HEK293 (cell line): ENCODE results near the gene MC5R.

Experiments used
- CTCF ChIA-PET: fragments of 350-600 bp; formaldehyde crosslinking; extraction: SDS; loops from one replicate; lab custom pipeline; 2021; ENCODE audit warnings: antibody characterized with exemption; lab: Yijun Ruan, JAX
- POLR2A ChIA-PET: fragments of 300-600 bp; formaldehyde crosslinking; extraction: SDS; loops from one replicate; lab custom pipeline; 2020; ENCODE audit warnings: antibody characterized with exemption, inconsistent platforms; lab: Yijun Ruan, JAX
- H3K27ac ChIP-seq: fragments of 200-500 bp; sonication (Bioruptor generic); 2 replicates; pipeline ENCODE4 v1.5.1; 2014; ENCODE audit warnings: low read depth, low read length, control low read depth, inconsistent platforms; ENCODE audit errors: extremely low read depth
- H3K36me3 ChIP-seq, 2 experiments: fragments of 200-500 bp in 1 of 2; sonication (Bioruptor generic) in 1 of 2; 1 replicate in 1 of 2; 2 replicates in 1 of 2; pipeline ENCODE4 v1.5.1; 2014 to 2017; ENCODE audit warnings: inconsistent platforms in 2 of 2, low read length in 2 of 2; ENCODE audit not compliant: control insufficient read depth in 2 of 2, insufficient read depth in 1 of 2
- H3K4me1 ChIP-seq: fragments of 200-500 bp; sonication (Bioruptor generic); 2 replicates; pipeline ENCODE4 v1.5.1; 2014; ENCODE audit warnings: mild to moderate bottlenecking, low read length, inconsistent platforms; ENCODE audit not compliant: control insufficient read depth, insufficient read depth
- H3K4me3 ChIP-seq: 2 replicates; pipeline ENCODE4 v1.5.1; 2011; ENCODE audit warnings: low read depth, mild to moderate bottlenecking, control low read depth, low read length, moderate library complexity
- H3K9me3 ChIP-seq: fragments of 200-500 bp; sonication (Bioruptor generic); 2 replicates; pipeline ENCODE4 v1.5.1; 2014; ENCODE audit warnings: low read depth, low read length, inconsistent platforms; ENCODE audit not compliant: control insufficient read depth, insufficient read depth
- ATF2 ChIP-seq: fragments of 450-650 bp; formaldehyde crosslinking; IDR thresholded peaks from 2 replicates; pipeline ENCODE4 v1.5.1; 2016; ENCODE audit warnings: missing biosample characterization, missing genetic modification characterization, low read depth
- KLF16 ChIP-seq: fragments of 450-650 bp; formaldehyde crosslinking; IDR thresholded peaks from 2 replicates; pipeline ENCODE4 v1.5.1; 2017; ENCODE audit warnings: missing biosample characterization, missing genetic modification characterization
- TCF7L2 ChIP-seq: IDR thresholded peaks from 2 replicates; pipeline ENCODE4 v1.6.1; 2011; ENCODE audit warnings: low read depth, mild to moderate bottlenecking, inconsistent platforms, low read length, moderate library complexity, borderline replicate concordance
- YY1 ChIP-seq: fragments of 450-650 bp; formaldehyde crosslinking; IDR thresholded peaks from 2 replicates; pipeline ENCODE4 v1.5.1; 2018; ENCODE audit warnings: missing biosample characterization, missing genetic modification characterization
- ZNF140 ChIP-seq: fragments of 450-650 bp; formaldehyde crosslinking; IDR thresholded peaks from 2 replicates; pipeline ENCODE4 v1.5.1; 2016; ENCODE audit warnings: missing biosample characterization, missing genetic modification characterization
- ZNF184 ChIP-seq: fragments of 450-650 bp; IDR thresholded peaks from 2 replicates; pipeline ENCODE4 v1.5.1; 2018; ENCODE audit warnings: missing biosample characterization, mild to moderate bottlenecking, missing genetic modification characterization
- ZNF2 ChIP-seq: fragments of 450-650 bp; formaldehyde crosslinking; IDR thresholded peaks from 2 replicates; pipeline ENCODE4 v1.5.1; 2016; ENCODE audit warnings: missing biosample characterization, missing genetic modification characterization
- ZNF211 ChIP-seq: fragments of 450-650 bp; formaldehyde crosslinking; IDR thresholded peaks from 2 replicates; pipeline ENCODE4 v1.5.1; 2016; ENCODE audit warnings: low read depth, missing biosample characterization, missing genetic modification characterization
- ZNF221 ChIP-seq: fragments of 450-650 bp; formaldehyde crosslinking; IDR thresholded peaks from 2 replicates; pipeline ENCODE4 v1.5.1; 2017; ENCODE audit warnings: missing biosample characterization, missing genetic modification characterization, borderline replicate concordance
- ZNF362 ChIP-seq: fragments of 450-650 bp; formaldehyde crosslinking; IDR thresholded peaks from 2 replicates; pipeline ENCODE4 v1.5.1; 2016; ENCODE audit warnings: missing biosample characterization, missing genetic modification characterization
- ZNF366 ChIP-seq: fragments of 450-650 bp; formaldehyde crosslinking; conservative IDR thresholded peaks from 2 replicates; pipeline ENCODE4 v1.5.1; 2016; ENCODE audit warnings: missing biosample characterization, missing genetic modification characterization
- ZNF48 ChIP-seq: fragments of 450-650 bp; formaldehyde crosslinking; IDR thresholded peaks from 2 replicates; pipeline ENCODE4 v1.5.1; 2016; ENCODE audit warnings: missing biosample characterization, missing genetic modification characterization
- ZNF501 ChIP-seq: fragments of 450-650 bp; formaldehyde crosslinking; IDR thresholded peaks from 2 replicates; pipeline ENCODE4 v1.5.1; 2016; ENCODE audit warnings: missing biosample characterization, missing genetic modification characterization
- ZNF510 ChIP-seq: fragments of 450-650 bp; formaldehyde crosslinking; IDR thresholded peaks from 2 replicates; pipeline ENCODE4 v1.5.1; 2018; ENCODE audit warnings: mild to moderate bottlenecking, missing genetic modification characterization, missing biosample characterization; ENCODE audit not compliant: insufficient replicate concordance
- ZNF660 ChIP-seq: fragments of 450-650 bp; IDR thresholded peaks from 2 replicates; pipeline ENCODE4 v1.5.1; 2018; ENCODE audit warnings: missing biosample characterization, mild to moderate bottlenecking, missing genetic modification characterization
- ZNF792 ChIP-seq: fragments of 450-650 bp; formaldehyde crosslinking; IDR thresholded peaks from 2 replicates; pipeline ENCODE4 v1.5.1; 2016; ENCODE audit warnings: missing biosample characterization, missing genetic modification characterization
- ZSCAN18 ChIP-seq: fragments of 450-650 bp; formaldehyde crosslinking; IDR thresholded peaks from 2 replicates; pipeline ENCODE4 v1.5.1; 2016; ENCODE audit warnings: missing biosample characterization, missing genetic modification characterization
- TF ChIP-seq, protein P1 (sequence below): fragments of 450-650 bp; formaldehyde crosslinking; IDR thresholded peaks from 2 replicates; pipeline ENCODE4 v1.5.1; 2016; ENCODE audit warnings: missing biosample characterization, missing genetic modification characterization
- TF ChIP-seq, protein P2 (sequence below): fragments of 450-650 bp; formaldehyde crosslinking; IDR thresholded peaks from 2 replicates; pipeline ENCODE4 v1.5.1; 2017; ENCODE audit warnings: missing biosample characterization, missing genetic modification characterization

MC5R gene

DNA sequence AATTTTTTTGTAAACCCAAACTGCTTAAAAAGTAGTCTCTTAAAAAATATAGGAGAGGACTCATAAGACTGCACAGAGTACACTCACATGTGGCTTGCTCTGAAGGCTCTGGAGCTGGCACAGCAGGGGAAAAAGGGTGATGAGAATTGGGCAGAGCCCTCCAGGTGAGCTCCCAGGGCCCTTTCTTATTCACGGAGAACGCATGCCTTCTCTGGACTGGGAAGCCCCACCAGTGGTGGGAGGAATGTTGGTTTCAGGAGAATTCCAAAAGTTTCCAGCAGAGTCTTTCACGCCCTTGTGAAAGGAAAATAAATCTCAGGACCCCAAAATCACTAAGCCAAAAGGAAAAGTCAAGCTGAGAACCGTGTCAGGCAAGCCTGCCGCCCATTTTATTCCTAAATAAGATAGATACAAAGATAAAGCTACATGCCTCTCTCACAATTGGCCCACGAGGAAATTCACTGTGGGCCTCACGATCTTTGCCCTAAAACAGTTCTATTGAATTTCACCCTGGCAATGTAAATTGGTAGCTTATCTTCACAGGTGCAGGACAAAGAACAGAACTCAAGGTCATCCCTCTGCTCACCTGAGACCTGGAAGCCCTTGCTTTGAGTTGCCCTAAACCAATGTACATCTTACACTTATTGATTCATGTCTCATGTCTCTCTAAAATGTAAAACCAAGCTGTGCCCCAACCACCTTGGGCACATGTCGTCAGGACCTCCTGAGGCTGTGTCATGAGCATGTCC lies 15.5 kb upstream of the MC5R start:
- ChIA-PET POLR2A (no interaction called here), CTCF (interaction anchor here (1.2 to 9.9 kb wide), 2 partner anchors 15 to 278 kb away, joined by 3 to 187 read pairs; partner anchors contain the start of gene MC5R)
- H3K4me3 ChIP-seq = no peak overlapping the region

DNA sequence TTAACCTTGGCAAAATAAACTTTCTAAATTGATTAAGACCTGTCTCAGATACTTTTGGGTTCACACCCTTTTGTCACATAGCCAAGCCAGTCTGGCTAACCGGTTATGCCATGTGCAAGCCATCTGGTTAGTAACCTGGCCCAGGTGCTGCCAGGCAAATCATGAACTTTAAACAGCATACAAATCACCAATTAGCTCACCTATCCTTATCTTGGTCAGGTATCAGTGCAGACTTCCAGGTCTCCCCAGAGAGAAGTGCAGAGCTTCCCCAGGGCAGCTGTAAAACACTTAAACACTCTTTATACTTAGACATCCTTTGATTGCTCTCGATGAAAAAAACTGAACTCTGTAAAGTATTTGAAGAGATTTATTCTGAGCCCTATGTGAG lies 14.9 kb upstream of the MC5R start:
- H3K4me1 ChIP-seq = no peaks in the 10 kb centered on the region
- H3K9me3 ChIP-seq = no peaks in the 10 kb centered on the region
- H3K36me3 ChIP-seq = no peaks in the 10 kb centered on the region
- H3K27ac ChIP-seq = no peak overlapping the region
- TF ChIP-seq, protein P1, sequence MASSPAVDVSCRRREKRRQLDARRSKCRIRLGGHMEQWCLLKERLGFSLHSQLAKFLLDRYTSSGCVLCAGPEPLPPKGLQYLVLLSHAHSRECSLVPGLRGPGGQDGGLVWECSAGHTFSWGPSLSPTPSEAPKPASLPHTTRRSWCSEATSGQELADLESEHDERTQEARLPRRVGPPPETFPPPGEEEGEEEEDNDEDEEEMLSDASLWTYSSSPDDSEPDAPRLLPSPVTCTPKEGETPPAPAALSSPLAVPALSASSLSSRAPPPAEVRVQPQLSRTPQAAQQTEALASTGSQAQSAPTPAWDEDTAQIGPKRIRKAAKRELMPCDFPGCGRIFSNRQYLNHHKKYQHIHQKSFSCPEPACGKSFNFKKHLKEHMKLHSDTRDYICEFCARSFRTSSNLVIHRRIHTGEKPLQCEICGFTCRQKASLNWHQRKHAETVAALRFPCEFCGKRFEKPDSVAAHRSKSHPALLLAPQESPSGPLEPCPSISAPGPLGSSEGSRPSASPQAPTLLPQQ (tag by site-specific recombination) = no peak
- TF ChIP-seq ZNF792 (tag by site-specific recombination) (no peak), ZSCAN18 (tag by site-specific recombination) (no peak)
- CTCF ChIA-PET = interaction anchor here (1.2 to 9.9 kb wide), 3 partner anchors 9 to 277 kb away, joined by 3 to 187 read pairs (median 3); partner anchors contain the start of gene MC5R
- POLR2A ChIA-PET = no interaction called here
- no peak overlapping the region for H3K4me3 ChIP-seq

More for the DNA sequence above, 15.5 kb upstream of the MC5R start:
- Histone ChIP-seq H3K27ac (no peak overlapping the region), H3K9me3 (no peaks in the 10 kb centered on the region), H3K36me3 (no peaks in the 10 kb centered on the region), H3K4me1 (no peaks in the 10 kb centered on the region)
- TF ChIP-seq, protein P2, sequence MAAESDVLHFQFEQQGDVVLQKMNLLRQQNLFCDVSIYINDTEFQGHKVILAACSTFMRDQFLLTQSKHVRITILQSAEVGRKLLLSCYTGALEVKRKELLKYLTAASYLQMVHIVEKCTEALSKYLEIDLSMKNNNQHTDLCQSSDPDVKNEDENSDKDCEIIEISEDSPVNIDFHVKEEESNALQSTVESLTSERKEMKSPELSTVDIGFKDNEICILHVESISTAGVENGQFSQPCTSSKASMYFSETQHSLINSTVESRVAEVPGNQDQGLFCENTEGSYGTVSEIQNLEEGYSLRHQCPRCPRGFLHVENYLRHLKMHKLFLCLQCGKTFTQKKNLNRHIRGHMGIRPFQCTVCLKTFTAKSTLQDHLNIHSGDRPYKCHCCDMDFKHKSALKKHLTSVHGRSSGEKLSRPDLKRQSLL (tag by site-specific recombination) = no peak
- no peak for TF ChIP-seq ZNF501 (tag by site-specific recombination)
- TF ChIP-seq TCF7L2 = no peak

GRCh38 chr18:13809531-13810255 lies 14.3 kb upstream of the MC5R start:
- no peaks in the 10 kb centered on the region for H3K9me3 ChIP-seq
- POLR2A ChIA-PET = no interaction called here
- no peaks in the 10 kb centered on the region for H3K36me3 ChIP-seq
- TF ChIP-seq ZNF2 (tag by site-specific recombination) (no peak), KLF16 (tag by site-specific recombination) (no peak), ZNF184 (tag by site-specific recombination) (no peak), ZNF211 (tag by site-specific recombination) (no peak), ZNF48 (tag by site-specific recombination) (no peak), ZNF362 (tag by site-specific recombination) (no peak), ZNF140 (tag by site-specific recombination) (no peak), YY1 (no peak), ZNF221 (tag by site-specific recombination) (no peak), ZNF366 (no peak), ZNF660 (tag by site-specific recombination) (no peak), ZNF510 (tag by site-specific recombination) (no peak), ATF2 (tag by site-specific recombination) (no peak)
- TF ChIP-seq, all 188 proteins: peak for 0
- no peak overlapping the region for H3K27ac ChIP-seq
- CTCF ChIA-PET = interaction anchor here (0.9 to 9.9 kb wide), 5 partner anchors 10 to 277 kb away, joined by 3 to 187 read pairs (median 3); no protein-coding TSS in a partner anchor
- H3K4me1 ChIP-seq = no peaks in the 10 kb centered on the region
- no peak overlapping the region for H3K4me3 ChIP-seq
